IPS-NIHi7 (cell line): ENCODE data around the gene SEC24D.

Experiments used
- DNase-seq: peaks from one replicate; pipeline ENCODE4 v3.0.0; 2012; ENCODE audit warnings: mixed read lengths; ENCODE audit errors: extremely low spot score

The SEC24D gene

DNA sequence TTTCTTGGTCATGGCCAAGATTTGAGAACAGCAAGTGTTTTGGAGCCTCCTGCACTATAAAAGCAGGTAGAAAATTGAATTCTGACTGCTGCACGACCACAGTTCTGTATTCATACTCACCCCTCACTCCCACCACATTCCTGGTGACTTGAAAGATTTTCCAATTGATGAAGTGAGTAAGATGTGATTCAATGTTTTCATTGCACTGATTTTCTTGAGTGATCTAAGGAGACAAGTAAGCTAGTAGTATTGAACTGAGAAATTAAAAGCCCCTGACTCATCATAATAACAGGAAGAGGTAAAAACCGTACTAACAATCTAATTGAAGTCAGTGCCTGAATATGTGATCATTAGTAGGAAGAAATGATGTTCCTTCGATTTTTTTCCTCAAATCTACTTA, 6.1 kb upstream of the SEC24D start:
- no peak for DNase-seq

DNA sequence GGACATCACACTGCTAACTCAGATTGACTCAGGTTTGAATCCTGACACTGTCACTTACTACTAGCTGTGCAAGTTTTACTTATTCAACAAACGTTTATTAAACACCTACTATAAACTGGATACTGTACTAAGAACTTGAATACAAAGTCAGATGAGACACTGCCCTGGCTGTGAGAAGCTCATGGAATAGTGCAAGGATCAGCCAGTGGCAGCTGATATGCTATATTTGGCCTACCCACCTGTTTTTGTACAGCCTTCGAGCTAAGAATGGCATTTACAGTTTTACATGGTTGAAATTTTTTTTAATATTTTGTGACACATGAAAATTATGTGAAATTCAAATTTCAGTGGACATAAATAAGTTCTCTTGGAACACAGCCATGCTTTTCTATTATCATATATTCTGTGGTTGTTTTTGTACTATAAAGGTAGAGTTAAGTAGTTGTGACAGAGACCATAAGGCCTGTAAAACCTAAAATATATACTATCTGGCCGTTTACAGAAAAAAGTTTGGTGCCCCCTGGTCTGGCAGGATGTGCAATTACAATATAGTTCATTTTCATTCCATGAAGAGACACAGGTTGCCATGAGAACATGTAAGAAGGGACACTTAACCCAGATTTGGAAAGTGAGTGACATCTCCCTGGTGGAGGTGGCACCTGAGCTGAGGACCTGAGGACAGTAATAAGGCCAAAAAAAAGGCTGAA, 3.4 kb upstream of the SEC24D start:
- no peak for DNase-seq

DNA sequence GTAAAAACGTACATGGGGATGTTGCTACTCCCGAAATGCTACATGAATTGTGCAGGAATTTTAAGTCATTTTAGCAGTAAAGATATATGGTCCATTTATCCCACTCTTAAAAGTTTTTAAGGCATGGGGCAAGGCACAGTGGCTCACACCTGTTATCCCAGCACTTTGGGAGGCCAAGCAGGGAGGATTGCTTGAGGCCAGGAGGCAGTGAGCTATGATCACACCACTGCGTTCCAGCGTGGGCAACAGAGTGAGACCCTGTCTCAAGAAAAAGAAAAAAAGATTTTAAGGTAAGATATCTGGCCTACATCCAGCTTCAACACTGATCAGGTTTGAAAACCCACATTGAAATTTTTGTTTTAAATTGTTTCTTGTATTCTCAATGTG, 1.2 kb upstream of the SEC24D start:
- no peak for DNase-seq

DNA sequence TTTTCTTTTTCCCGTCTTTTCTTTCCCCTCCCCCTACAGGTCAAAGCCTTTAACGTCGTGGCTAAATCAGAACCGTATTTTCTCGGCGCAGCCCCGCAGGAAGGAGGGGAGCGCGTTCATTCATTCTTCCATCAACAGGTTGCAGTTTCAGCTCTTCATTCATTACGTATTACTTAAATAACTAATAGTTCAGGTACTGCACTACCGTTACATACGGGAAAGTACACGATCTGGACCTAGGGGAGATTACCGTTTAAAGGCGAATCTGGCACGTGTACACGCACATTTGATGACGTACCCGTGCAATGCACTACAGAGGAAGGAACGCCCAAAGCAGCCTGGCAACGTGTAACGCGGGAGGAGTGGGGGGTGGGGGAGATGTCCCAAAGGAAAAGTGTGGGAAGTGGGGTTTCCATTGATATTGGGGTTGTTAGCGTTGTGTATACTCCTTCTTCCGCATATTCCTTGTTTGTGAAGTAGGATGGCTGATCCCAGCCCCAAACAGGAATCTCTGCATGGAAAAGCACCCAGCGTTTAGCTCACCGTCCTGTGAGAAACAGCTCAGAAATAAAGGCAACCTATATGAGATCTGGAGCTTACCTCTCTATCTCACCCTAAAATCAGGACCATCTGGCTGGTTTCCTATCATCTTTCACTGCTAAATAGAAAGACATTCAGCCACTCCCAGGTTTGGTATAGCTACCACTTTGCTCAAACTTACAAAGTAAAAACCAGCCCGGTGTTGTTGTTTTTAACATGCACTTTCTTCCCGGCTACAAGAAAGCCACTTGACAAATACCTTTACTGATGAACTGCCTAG, 585 bp upstream of the SEC24D start:
- DNase-seq, result peak; percentile 35

DNA sequence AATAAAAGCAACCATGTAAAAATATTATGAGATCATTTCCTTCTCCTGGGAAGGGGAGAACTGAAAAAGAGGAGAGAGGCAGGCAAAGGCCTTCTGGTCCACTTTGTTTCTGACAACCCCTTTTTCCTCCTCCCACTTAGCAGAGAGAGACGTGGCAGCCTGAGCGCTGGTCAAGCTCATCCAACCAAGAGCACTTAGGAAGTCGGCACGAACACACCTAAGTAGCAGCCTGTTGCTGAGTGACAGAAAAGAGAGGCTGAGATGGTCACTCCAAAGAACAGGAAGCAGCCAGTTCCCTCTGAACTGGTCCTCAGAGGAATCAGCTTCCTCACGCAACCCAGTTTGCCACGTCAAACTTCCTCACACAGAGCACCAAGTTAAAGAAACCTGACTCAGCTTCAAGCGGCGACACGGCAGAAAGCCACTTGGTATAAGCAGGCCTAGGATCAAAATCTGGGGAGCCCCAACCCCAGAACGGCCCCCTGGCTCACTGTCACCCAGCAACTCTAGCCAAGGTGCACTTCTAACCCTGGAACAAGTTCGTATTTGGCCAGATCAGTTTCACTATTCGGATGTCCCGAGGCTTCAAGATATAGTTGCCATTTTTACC, 861 bp downstream of the SEC24D start:
- peak; percentile 58 for DNase-seq

DNA sequence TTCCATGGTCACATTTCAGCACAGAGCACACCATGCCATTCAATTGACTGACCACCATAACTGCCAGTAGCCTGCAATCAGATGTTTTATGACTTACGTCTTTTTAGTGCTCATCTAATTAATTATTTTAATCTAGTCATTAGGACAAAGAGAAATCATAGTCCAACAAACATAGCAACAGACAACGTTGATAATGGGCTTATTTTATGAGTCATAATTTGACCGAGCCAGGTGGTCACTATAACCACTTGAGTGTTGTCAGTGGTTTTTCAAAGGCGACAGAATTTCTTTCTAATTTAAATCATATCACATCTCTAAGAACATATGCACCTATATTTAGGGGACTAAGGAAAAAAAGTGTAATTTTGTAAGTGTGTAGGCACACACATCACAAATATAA, 1.9 kb downstream of the SEC24D start:
- DNase-seq, result no peak

DNA sequence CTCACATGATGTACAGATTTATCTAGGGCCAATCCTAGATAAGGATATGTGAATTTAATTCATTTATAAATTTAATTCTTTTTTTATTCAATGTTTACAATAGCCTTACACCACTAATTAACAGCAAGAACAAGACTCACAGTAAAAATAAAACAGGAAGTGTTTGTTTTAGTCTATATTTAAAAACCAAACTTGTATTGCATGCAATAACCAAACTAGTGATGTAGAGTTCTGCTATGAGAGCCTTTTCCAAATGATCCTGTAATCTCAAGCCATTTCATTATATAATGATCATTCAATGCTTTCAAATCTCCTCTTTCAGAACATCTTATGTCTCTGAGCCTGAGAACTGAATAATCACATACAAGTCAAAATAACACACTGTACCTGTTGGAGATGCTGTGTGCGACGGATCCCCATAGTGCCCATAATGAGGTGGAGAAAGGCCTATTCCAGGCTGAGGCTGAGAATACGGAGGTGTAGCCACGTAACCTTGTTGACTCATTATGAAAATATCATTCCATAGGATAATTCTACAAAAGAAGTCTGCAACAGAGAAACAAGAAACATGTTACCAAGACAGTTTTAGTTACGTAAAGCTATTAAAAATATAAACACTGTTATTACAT, 2.6 kb downstream of the SEC24D start:
- no peak for DNase-seq

DNA sequence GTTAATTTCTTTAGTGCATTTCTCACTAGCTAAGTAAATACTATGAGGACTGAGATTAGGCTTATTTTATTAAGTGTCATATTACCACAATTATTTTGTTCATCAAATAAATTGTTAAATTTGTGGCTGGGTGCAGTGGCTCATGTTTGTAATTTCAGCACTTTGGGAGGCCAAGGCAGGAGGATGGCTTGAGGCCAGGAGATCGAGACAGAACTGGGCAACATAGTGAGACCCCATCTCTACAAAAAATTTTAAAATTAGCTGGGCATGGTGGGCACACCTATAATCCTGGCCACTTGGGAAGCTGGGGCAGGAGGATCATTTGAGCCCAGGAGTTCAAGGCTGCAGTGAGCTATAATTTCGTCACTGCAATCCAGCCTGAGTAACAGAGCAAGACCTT, 6.8 kb downstream of the SEC24D start:
- no peak for DNase-seq

DNA sequence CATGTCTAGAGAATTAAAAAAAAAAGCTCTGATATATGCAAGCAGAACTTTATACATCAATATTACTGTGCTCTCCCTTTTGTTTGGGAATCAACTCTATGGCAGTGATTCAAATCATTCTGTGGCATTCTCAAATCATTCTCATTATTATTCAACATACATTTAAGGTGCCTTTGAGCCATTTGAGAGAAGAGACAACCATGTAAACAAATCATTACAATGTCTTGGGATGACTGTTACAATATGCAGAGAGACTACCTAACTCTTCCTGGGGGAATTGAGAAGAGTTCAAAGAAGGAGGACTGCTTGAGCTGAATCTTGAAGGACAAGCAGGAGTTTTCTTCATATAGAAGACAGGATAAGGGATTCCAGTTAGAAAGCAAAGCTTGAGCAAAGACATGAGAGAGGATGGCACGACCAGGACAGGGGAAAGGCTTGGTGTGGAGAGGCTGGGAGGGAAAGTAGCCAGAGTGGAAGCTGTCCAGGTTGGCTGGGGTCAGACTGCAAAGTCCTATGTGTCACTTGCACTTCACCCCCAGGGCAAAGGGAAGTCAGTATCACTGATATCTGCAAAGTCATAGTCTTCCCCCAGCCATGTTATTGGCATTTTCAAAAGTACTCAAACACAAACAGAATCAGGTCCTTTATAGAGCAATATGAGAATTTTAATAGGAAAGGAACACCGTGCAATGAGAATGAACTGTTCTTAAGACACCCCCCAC, 9.0 kb downstream of the SEC24D start:
- DNase-seq, result no peak

DNA sequence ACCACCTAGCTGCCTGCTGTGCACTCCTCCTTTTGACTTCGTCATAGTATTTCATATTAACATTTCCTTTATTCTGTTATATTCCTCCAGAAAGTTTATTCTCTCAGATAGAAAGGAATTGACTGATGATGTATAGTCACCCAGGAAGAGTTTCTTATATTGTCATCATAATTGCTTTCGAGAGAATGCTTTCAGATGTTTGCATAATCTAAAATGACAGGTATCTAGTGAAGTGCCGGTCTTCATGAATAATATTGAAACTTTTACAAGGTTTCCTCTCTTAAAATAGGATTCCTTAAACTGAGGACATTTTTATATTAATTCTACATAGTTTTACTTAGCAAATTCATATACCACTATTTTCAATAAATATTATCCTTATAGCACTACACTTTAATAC, 10.1 kb downstream of the SEC24D start:
- no peak for DNase-seq

DNA sequence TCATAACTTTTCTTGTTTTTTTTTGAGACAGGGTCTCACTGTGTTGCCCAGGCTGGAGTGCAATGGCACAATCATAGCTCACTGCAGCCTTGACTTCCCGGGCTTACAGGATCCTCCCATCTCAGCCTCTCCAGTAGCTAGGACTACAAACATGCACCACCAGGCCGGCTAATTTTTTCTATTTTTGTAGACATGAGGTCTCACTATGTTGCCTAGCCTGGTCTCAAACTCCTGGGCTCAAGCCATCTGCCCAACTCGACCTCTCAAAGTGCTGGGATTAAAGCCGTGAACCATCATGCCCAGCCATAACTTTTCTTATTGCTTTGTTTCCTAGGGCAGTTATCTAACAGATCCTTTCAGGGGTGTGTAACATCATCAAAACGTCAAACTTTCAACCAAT, 11.8 kb downstream of the SEC24D start:
- DNase-seq, result no peak

DNA sequence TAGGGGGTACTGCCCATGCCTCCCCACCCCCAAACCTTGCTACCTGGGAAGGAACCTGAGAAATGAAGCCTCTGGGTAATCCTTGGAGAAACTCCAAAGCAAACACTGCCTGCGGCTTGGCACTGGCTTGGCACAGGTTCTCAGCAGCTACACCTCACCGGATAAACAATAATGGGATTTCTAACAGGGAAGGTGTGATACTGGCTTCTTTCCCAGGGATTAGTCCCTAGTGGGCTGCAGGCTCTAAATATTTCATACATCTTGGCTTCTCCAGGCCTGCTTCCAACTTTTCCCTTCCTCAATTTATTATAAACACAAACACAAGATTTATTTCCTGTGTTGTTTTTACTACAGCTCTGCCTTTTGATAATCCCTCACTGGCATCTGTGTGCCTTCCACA, 12.5 kb downstream of the SEC24D start:
- DNase-seq, result no peak

DNA sequence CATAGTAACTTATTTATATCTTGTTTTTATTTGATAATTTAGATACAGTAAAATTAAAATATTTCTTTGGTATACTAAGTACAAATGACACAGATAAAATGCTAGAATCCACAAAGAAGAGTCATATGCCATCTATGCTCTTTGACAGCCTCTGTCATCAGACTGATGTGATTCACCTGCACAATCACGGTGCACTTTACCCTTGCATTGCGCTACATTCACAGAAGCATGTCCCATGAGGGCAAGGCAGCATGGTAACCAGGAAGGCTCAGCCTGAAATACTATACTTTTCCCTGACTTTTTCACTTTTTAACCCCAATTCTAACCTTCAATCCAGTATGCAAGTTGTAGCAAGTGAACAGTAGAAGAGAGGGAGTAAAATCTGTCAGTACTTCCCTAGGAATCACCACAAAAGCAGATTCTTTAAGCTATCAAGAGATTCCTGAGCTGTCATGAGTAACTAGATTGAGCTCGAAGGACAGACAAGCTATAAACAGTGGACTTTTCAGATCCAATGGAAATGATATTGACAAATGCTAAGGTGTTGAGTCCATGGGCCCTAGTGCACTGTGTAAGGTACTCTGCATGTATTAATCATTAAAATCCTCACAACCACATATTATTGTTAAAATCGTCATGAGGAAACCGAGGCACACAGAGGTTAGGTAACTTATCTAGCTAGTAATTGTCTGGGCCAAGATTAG, 14.2 kb downstream of the SEC24D start:
- DNase-seq, result no peak

DNA sequence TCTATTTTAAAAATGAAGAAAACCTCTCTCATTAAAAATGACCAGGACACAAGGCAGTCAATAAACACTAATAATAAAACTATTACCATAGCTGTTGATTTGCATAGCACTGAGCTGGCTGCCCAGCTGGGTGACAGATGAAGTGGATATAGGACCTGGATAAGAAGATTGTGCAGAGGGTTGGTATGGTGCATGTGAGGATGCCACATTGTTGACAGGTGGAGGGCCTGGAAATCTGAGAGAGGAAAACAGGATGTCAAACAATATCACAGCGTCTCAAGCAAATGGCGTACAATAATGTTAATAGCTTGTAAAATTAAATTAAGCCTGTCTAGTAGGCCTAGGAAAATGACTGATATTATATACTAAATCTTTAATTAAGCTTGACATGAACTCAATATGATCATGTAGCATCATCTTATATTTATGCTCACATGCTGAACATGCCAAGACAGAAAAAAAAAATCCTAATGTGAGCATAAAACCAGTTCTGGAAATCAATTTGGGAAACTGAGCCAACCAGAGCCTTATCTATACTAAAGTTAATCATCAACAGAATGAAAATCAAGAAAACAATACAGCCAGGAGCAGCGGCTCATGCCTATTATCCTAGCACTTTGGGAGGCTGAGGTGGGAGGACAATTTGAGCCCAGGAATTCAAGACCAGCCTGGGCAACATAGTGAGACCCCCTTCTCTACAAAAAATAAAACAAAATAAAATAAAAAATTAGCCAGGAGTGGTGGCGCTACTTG, 18.6 kb downstream of the SEC24D start:
- DNase-seq, result no peak

DNA sequence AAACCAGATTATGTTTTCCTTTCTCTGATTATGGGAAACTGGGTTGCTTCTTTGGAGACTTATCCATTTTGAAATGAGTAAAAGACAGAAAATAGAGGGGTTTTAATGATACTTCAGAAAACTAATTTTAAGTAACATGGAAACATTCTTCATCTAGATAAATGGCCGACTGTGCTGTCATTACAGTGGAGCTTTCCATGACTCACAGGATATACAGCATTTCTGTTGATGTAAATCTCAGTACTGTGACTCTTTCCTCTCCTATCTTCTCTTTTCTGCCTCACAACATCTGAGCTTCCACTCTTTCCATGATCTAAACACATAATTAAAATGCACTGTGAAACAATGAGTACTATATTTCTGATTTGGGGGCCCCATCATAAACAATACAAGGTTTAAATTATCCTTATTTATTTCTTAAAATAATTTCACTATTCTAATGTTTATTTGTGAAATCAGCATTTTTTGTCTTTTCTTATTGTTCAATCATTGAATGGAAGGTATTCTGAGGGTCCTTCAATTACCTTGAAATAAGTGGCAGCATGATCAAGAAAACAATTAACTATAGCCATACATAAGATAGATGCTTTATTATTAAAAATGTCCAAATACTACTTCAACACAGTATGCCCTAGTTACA, 19.3 kb downstream of the SEC24D start:
- DNase-seq, result no peak

DNA sequence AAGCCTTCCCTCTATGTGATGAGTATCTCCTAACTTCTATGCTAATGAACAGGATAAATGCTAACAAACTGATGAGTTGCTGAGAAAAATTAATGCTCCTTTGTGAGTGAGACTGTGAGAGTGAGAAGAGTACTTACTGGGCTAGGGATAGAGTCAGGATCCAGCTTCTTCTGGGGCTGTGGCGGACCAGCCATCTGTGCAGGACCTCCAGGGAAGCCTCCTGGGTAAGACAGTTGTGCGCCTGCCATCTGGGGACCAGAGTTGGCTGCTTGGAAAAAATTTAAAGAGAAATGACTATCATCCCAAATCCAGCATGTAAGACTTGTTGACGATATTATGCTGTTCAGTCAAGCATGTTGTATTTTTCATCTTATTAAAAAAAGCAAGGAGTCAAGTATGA, 21.0 kb downstream of the SEC24D start:
- DNase-seq, result no peak

DNA sequence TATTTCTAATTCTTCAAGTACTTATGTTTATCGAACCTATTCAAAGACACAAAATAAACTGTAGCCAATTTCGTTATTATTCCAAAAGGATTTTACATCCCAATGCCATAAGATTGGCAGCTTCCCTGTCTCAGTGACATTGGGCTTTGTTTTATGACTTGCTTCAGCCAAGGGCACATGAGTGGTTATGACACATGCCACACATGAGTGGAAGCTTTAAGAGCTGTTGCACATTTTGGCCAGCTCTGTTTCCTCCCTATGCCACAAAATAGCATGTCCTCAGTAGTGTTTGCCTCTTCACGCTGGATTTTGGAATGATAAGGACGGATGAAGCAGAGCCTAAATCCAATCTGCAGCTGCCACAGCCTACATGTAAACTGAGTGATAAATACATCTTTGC, 21.9 kb downstream of the SEC24D start:
- DNase-seq, result no peak

DNA sequence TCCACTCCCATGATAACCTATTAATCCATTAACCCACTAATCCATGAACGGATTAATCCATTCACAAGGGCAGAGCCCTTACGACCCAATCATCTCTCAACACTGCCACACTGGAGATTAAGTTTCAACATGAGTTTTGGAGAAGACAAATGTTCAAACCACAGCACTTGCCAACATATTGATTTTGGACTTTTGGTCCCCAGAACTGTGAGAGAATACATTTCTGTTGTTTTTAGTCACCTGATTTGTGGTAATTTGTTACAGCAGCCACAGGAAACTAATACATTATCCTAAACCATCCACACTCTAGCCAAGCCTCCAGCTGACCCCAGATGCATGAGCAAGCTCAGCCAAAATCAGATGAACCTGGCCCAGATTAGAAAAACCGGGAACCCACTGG, 22.4 kb downstream of the SEC24D start:
- no peak for DNase-seq

DNA sequence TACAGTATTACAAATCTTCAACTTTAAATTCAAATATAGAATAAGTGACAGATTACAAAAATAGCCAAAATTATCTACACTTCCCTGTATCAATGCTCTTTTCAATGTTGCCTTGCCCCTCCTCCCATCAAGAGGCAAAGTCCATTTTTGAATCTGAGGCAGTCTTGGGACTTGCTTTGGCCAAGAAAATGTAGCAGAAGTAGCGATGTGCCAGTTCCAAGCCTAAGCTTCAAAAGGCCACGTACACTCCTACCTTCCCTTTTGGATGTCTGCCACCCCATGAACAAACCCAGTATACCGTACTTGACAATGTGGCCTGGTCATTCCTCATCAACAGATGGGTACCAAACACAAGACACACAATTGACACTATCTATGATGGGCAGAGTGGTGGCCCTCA, 24.1 kb downstream of the SEC24D start:
- DNase-seq, result no peak
